B cell (primary cell): ENCODE measurements around the gene COPS3. TPM values are rescaled to one million over a fixed set of nuclear protein-coding genes. Genes with fewer than 3 reads are reported as not detected.

ENCODE experiments used
- ATAC-seq: fragments of 200-7000 bp; cut with Tn5 transposase; one replicate; pipeline ENCODE4 v1.10.0; 2021; ENCODE audit warnings: low read depth, mild to moderate bottlenecking, moderate number of reproducible peaks, moderate library complexity
- CTCF ChIA-PET: fragments of 350-600 bp; sonication (Branson Sonifier 250); formaldehyde crosslinking; loops from one replicate; lab custom pipeline; 2021; ENCODE audit warnings: antibody characterized with exemption, inconsistent platforms; lab: Charles Lee
- POLR2A ChIA-PET: fragments of 350-600 bp; sonication (Branson Sonifier 250); formaldehyde crosslinking; loops from one replicate; lab custom pipeline; 2021; ENCODE audit warnings: antibody characterized with exemption; lab: Charles Lee
- DNase-seq: peaks from one replicate; pipeline ENCODE4 v3.0.0; 2013
- H2AFZ ChIP-seq: 2 replicates; pipeline ENCODE4 v1.6.1; 2012; ENCODE audit warnings: mild to moderate bottlenecking, low read depth, low read length; ENCODE audit not compliant: insufficient read depth, poor library complexity, severe bottlenecking
- H3K27ac ChIP-seq, 2 donors: 1 replicate in 1 of 2; 2 replicates in 1 of 2; pipeline ENCODE4 v1.5.1; 2012 to 2013; ENCODE audit warnings: low read length in 2 of 2, mild to moderate bottlenecking in 2 of 2, moderate library complexity in 1 of 2
- H3K27me3 ChIP-seq, 4 experiments: fragments of 200-600 bp in 1 of 4; sonication (generic) in 1 of 4; replicated peaks in 1 of 4; 1 replicate in 2 of 4; 2 replicates in 2 of 4; pipeline versions ENCODE4 v1.6.1 to v1.7.0; 2013 to 2016; ENCODE audit warnings: low read length in 3 of 4, mild to moderate bottlenecking in 2 of 4, mixed read lengths in 1 of 4, moderate library complexity in 1 of 4; ENCODE audit not compliant: insufficient read depth in 4 of 4, control insufficient read depth in 3 of 4; ENCODE audit errors: control extremely low read depth in 1 of 4
- H3K36me3 ChIP-seq, 2 experiments: replicated peaks in 1 of 2; 1 replicate in 1 of 2; 2 replicates in 1 of 2; pipeline versions ENCODE4 v1.6.1 to v1.7.1; 2013; ENCODE audit warnings: low read length in 1 of 2; ENCODE audit not compliant: insufficient read depth in 2 of 2, control insufficient read depth in 1 of 2; ENCODE audit errors: control extremely low read depth in 1 of 2, extremely low read depth in 1 of 2
- H3K4me1 ChIP-seq, 2 donors: fragments of 200-600 bp in 1 of 2; sonication (generic) in 1 of 2; 1 replicate in 1 of 2; 2 replicates in 1 of 2; pipeline versions ENCODE4 v1.5.1 to v1.6.1; 2013 to 2017; ENCODE audit warnings: low read length in 2 of 2; ENCODE audit not compliant: control insufficient read depth in 2 of 2, insufficient read depth in 2 of 2
- H3K4me2 ChIP-seq: replicated peaks from 2 replicates; pipeline ENCODE3; 2012; ENCODE audit warnings: mild to moderate bottlenecking, low read depth, low read length; ENCODE audit not compliant: poor library complexity, severe bottlenecking
- H3K4me3 ChIP-seq, 5 experiments: fragments of 200-600 bp in 1 of 5; sonication (generic) in 1 of 5; 1 replicate in 3 of 5; 2 replicates in 2 of 5; pipeline versions ENCODE4 v1.5.1 to v1.7.0; 2011 to 2016; ENCODE audit warnings: low read length in 4 of 5, mild to moderate bottlenecking in 4 of 5, low read depth in 2 of 5, control low read depth in 1 of 5, moderate library complexity in 1 of 5; ENCODE audit not compliant: insufficient read depth in 1 of 5; ENCODE audit errors: control extremely low read depth in 1 of 5, extremely low read depth in 1 of 5
- H3K79me2 ChIP-seq: fragments of 200-600 bp; sonication (generic); one replicate; pipeline ENCODE4 v1.6.0; 2016; ENCODE audit warnings: low read length; ENCODE audit not compliant: control insufficient read depth, insufficient read depth
- H3K9ac ChIP-seq: fragments of 200-600 bp; sonication (generic); 2 replicates; pipeline ENCODE4 v1.6.1; 2017; ENCODE audit warnings: mild to moderate bottlenecking, low read length, moderate library complexity
- H3K9me3 ChIP-seq, 3 donors: one replicate each; pipeline versions ENCODE4 v1.6.1 to v1.7.1; 2013; ENCODE audit warnings: low read length in 2 of 3; ENCODE audit not compliant: control insufficient read depth in 2 of 3, insufficient read depth in 1 of 3; ENCODE audit errors: control extremely low read depth in 1 of 3
- H4K20me1 ChIP-seq: 2 replicates; pipeline ENCODE4 v1.6.0; 2012; ENCODE audit warnings: mild to moderate bottlenecking, low read length; ENCODE audit not compliant: insufficient read depth, control insufficient read depth, poor library complexity, severe bottlenecking
- H3K27ac Mint-ChIP-seq: one replicate; pipeline ENCODE4 v1.8.0; 2021; ENCODE audit warnings: mixed read lengths
- H3K27me3 Mint-ChIP-seq: one replicate; pipeline ENCODE4 v1.8.0; 2021; ENCODE audit warnings: mixed read lengths
- H3K4me1 Mint-ChIP-seq: one replicate; pipeline ENCODE4 v1.8.0; 2021; ENCODE audit warnings: mixed read lengths
- H3K4me3 Mint-ChIP-seq: one replicate; pipeline ENCODE4 v1.8.0; 2021; ENCODE audit warnings: mixed read lengths
- H3K9me3 Mint-ChIP-seq: one replicate; pipeline ENCODE4 v1.8.0; 2022; ENCODE audit warnings: mixed read lengths; ENCODE audit not compliant: insufficient read depth
- CTCF ChIP-seq: fragments of 200-600 bp; IDR thresholded peaks from one replicate; pipeline ENCODE4 v1.8.0; 2022; ENCODE audit warnings: antibody characterized with exemption, mild to moderate bottlenecking
- EZH2 ChIP-seq: IDR thresholded peaks from 2 replicates; pipeline ENCODE4 v1.6.1; 2012; ENCODE audit warnings: borderline replicate concordance, low read depth, mild to moderate bottlenecking, moderate library complexity, low read length; ENCODE audit not compliant: insufficient read depth, poor library complexity, severe bottlenecking
- WGBS: methylation state at CpG from one replicate; pipeline ENCODE4 v1.1.5; 2013; ENCODE audit warnings: missing lambda C conversion rate; ENCODE audit not compliant: insufficient coverage; 5-methylcytosine and 5-hydroxymethylcytosine counted together
- intact Hi-C: fragments of 100-400 bp; cut with micrococcal nuclease; formaldehyde crosslinking; loops from one replicate; pipeline ENCODE4 v1.10.0; 2022
- polyA plus RNA-seq: library from polyadenylated mRNA; depleted of rRNA; stranded (reverse); fragments of >200 nt; gene quantifications from 2 replicates; pipeline ENCODE4 v1.2.3, GENCODE V29; 2012
- total RNA-seq, 2 donors: library from RNA; stranded (reverse); fragments of 120-200 nt in 1 of 2; gene quantifications; 1 replicate in 1 of 2; 2 replicates in 1 of 2; pipeline versions ENCODE4 v1.2.3 to v1.2.4, GENCODE V29; 2013 to 2022

The COPS3 gene
- total and polyA plus RNA-seq, 2 donors (not counting 1 experiment from before 2014, with no cell fraction given), result 37.2 to 45.5 TPM

GRCh38 chr17:17275971-17276370 is 5.1 kb downstream of the COPS3 start:
- Histone ChIP-seq H3K9ac (no peak overlapping the region), H3K27ac (no peak overlapping the region), H4K20me1 (peaks cover 86% of the 10 kb centered on the region), H3K4me3 (no peak overlapping the region), H2AFZ (no peak overlapping the region), H3K27me3 (no peaks in the 10 kb centered on the region), H3K36me3 (peaks cover 9 to 29% of the 10 kb centered on the region in 2 experiments), H3K4me1 (peaks cover 13 to 14% of the 10 kb centered on the region in 2 donors), H3K9me3 (no peaks in the 10 kb centered on the region), H3K4me2 (no peak overlapping the region), H3K79me2 (peaks cover 77% of the 10 kb centered on the region)
- Mint-ChIP-seq H3K27ac (no peak overlapping the region), H3K27me3 (no peaks in the 10 kb centered on the region), H3K4me1 (peaks cover 30% of the 10 kb centered on the region), H3K9me3 (no peaks in the 10 kb centered on the region), H3K4me3 (no peak overlapping the region)
- ATAC-seq, result no peak
- intact Hi-C loops, result no loop called here
- ChIA-PET CTCF (no interaction called here), POLR2A (no interaction called here)
- TF ChIP-seq EZH2 (no peak), CTCF (no peak)
- no peak for DNase-seq
- 47% methylated on average over 6 of the region's 6 CpGs for WGBS

GRCh38 chr17:17269926-17270773 is 10.9 kb downstream of the COPS3 start:
- intact Hi-C loops, result no loop called here
- Mint-ChIP-seq H3K27me3 (no peaks in the 10 kb centered on the region), H3K9me3 (no peaks in the 10 kb centered on the region), H3K27ac (no peak overlapping the region), H3K4me3 (no peak overlapping the region), H3K4me1 (peaks cover 2% of the 10 kb centered on the region)
- Histone ChIP-seq H3K9me3 (no peaks in the 10 kb centered on the region), H3K27ac (no peak overlapping the region), H3K4me3 (no peak overlapping the region), H2AFZ (no peak overlapping the region), H3K4me1 (no peaks in the 10 kb centered on the region), H3K4me2 (no peak overlapping the region), H3K27me3 (no peaks in the 10 kb centered on the region), H3K79me2 (peaks cover 23% of the 10 kb centered on the region), H4K20me1 (peaks cover 36% of the 10 kb centered on the region), H3K36me3 (peaks cover 17 to 67% of the 10 kb centered on the region in 2 experiments), H3K9ac (no peak overlapping the region)
- ChIA-PET POLR2A (no interaction called here), CTCF (interaction anchor here (0.8 to 1.6 kb wide), 3 partner anchors 9 to 43 kb away, joined by 4 read pairs; partner anchors contain the start of gene COPS3)
- TF ChIP-seq CTCF, result peak; percentile 39
- TF ChIP-seq EZH2, result no peak
- WGBS, result 87% methylated on average over 4 of the region's 9 CpGs
- ATAC-seq (no peak), DNase-seq (no peak)
